DOHH2 (cell line): Measurements from ENCODE around the gene HPCAL4.

Experiments
- EZH2phosphoT487 ChIP-seq: fragments of 200-600 bp; sonication (generic); IDR thresholded peaks from 2 replicates; pipeline ENCODE4 v1.6.1; 2017; ENCODE audit warnings: borderline replicate concordance, mild to moderate bottlenecking, antibody characterized with exemption, low read length, moderate library complexity, mixed read lengths
- TF ChIP-seq, protein P1 (sequence below): fragments of 200-600 bp; sonication (generic); IDR thresholded peaks from one replicate; pipeline ENCODE4 v1.5.1; 2014; ENCODE audit warnings: antibody characterized with exemption, mild to moderate bottlenecking, low read depth, low read length; ENCODE audit not compliant: poor library complexity, severe bottlenecking

DNA sequence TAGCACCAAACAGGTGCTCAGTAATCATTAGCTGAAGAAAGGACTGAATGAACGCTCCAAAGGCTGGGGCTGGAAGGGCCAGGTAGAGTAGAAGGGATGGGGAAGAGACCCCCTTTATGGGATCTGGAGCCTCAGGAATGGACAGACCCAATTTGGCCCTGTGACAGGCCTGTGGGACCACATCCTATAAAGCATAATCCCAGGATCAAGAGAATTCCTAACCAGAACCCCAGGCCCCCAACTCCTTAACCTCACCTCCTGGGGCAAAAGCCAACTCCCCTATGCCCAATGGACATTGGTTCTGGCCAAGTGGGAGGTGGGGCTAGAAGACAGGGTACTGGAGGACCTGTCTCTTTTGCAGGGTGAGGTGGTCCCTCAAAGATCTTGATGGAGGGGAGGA is 9.2 kb downstream of the HPCAL4 start:
- TF ChIP-seq, protein P1, sequence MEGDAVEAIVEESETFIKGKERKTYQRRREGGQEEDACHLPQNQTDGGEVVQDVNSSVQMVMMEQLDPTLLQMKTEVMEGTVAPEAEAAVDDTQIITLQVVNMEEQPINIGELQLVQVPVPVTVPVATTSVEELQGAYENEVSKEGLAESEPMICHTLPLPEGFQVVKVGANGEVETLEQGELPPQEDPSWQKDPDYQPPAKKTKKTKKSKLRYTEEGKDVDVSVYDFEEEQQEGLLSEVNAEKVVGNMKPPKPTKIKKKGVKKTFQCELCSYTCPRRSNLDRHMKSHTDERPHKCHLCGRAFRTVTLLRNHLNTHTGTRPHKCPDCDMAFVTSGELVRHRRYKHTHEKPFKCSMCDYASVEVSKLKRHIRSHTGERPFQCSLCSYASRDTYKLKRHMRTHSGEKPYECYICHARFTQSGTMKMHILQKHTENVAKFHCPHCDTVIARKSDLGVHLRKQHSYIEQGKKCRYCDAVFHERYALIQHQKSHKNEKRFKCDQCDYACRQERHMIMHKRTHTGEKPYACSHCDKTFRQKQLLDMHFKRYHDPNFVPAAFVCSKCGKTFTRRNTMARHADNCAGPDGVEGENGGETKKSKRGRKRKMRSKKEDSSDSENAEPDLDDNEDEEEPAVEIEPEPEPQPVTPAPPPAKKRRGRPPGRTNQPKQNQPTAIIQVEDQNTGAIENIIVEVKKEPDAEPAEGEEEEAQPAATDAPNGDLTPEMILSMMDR: no peak
- TF ChIP-seq EZH2phosphoT487: no peak
